EL (cell line): ENCODE data around the gene ILK.
A peak's percentile ranks its signal among the peaks of the same experiment; 100 is the strongest.

Source experiments
- DNase-seq: peaks from one replicate; pipeline ENCODE4 v3.0.0-alpha.2; 2016

Gene ILK

DNA sequence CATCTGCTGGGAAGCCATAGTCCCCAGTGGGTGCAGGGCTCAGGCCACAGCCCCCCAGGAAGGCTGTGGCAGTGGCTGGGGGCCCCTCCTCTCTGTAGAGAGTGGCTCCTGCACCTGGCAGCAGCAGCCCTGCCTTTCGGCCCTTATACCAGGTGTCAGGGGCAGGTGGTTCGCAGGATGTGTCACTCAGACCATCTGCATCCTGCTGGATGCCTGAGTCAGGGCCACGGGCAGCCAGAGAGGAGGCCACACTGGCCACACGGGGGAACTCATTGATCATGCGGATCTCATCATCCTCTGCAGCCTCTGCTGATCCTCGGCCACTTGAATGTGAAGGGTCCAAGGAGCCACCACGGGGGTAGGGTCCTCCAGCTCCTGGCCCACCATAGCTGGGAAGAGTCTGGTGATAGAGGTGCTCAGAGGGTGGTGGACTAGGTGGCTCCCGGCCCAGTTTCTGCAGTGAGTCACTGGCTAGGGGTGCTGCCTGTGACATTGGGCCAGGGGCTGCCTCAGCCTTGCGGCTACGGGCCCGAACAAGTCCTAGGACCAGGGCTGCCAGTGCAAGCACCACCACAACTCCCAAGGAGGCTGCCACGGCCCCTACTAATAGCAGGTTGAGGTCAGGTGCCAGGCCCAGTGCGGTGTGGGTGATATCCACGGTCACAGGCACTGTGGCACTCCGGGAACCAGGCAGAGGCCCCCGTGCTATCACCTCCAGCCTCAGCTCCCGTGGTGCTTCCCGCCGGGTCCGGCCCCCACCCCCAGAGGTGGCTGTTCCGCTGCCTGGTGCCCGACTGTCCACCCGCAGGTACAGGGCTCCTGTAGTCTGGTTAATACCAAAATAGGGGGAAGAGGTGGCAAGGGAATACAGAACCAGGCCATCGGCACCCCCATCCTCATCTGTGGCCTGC, 18.9 kb downstream of the ILK start:
- DNase-seq = no peak

DNA sequence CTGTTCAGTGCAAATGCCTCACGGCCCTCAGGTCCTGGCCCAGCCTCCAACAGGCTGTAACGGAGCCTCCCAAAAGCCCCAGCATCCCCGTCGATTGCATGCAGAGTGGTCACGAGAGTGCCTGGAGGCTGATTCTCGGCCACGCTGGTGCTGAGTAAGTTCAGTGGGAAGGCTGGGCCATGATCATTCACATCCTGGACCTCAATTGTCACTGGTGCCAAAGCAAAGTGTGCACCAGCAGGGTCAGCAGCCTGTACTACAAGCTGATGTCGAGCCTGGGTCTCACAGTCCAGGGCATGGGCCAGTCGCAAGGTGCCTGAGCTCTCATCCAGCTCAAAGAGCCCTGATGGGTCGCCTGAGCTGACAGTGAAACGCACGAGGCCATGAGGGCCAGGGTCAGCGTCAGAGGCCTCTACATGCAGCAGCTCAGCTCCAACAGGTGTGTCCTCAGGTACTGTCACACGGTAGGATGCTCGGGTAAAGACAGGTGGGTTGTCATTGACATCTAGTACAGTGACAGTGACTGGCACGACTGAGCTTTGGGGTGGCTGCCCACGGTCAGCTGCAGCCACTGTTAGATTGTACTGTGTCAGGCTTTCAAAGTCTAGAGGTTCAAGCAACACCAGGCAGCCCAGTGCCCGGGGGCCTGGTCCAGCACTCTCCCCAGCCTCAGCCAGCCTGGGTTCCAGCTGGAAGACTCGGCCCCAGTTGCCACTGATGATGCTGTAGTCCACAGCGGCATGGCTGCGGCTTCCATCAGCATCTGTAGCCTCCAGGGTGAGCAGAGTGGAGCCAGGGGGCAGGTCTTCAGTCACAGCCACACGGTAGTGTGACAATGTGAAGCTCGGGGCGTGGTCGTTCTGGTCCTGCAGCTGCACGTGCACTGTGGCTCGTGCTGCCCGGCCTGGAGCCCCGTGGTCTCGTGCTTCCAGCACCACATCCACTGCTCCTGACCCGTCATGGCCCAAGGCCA, 20.1 kb downstream of the ILK start:
- DNase-seq = no peak

DNA sequence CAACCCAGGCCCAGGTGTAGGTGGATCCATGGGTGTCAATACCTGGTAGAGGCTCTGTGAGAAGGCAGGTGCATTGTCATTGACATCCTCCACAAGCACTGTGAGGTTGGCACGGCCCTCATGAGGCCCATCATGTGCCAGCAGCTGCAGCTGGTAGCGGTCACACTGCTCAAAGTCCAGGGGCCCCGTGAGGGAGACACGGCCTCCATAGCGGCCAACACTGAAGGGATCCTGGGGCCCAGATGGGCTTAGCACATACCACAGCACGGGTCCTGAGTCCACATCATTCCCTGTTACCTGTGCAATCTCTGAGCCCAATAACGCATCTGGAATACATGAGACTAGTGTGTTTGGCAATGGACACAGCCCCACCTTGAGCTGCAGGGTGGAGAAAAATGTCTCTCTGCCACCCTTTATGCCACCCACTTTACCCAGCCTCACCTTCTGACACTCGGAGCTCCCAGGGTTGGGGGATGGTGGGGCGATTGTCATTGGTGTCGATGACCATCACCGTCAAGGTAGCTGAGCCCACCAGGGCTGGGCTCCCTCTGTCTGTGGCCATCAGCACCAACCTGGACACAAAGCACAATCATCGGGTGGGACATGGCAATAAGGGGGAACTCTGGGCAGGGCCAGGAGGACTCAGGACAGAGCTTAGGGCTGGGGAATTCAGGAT, 21.7 kb downstream of the ILK start:
- no peak for DNase-seq

GRCh38 chr11:6625832-6626420, 22.4 kb downstream of the ILK start:
- DNase-seq = no peak

DNA sequence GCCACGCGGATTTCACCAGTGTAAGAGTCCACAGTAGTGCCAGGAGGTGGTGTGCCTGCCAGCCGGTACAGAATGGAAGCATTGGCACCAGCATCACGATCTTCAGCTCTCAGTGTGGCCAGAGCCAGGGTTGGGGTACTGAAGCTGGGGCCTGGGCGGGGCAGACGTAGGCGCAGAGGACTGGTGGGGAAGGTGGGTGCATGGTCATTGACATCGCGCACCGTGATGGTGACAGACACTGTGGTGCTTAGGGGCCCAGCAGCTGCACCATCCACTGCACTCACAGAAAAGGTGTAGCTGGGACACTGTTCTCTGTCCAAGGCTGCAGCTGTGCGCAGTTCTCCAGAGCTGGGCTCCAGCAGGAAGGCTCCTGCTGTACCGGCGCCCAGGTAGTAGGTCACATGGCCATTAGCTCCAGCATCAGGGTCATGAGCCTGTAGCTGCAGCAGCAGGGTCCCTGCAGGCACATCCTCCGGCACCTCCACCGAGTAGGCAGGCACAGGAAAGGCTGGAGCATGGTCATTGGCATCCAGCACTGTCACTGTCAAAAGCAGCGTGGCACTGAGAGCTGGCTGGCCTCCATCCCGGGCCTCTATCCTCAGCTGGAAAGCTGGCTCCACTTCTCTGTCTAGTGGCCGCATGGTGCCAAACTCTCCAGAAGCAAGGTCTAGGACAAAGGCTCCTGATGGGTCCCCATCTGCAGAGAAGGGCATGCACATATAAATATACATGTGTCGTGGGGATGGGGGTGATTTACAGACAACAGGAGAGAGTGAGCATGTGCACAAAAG, 23.6 kb downstream of the ILK start:
- no peak for DNase-seq

DNA sequence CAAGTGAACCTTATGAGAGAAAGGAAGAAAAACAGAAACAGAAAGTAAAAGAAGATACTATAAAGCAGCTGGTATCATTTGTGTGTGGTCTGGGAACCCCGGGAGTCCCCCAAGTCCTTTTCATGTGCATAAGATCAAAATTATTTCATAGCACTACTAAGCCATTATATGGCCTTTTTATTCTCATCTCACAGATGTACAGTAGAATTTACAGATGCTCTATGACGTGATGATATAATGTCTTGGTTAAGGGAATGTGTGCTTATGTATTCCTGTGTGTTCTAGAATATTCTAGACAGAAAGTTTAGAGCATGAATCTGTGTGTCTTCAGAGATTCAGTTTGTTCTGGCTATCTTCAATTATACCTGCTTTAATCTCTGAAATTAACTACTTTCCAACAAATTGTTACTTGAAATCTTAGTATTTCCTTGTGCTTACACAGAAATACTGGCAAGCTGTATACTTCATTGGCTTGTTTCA, 24.2 kb downstream of the ILK start:
- no peak for DNase-seq

GRCh38 chr11:6628526-6628925, 25.0 kb downstream of the ILK start:
- no peak for DNase-seq

- no peak for DNase-seq
These were observed 26.0 kb downstream of the ILK start for GRCh38 chr11:6629573-6629891.

GRCh38 chr11:6629892-6630631, 26.5 kb downstream of the ILK start:
- DNase-seq = no peak

GRCh38 chr11:6630632-6631291, 27.2 kb downstream of the ILK start:
- DNase-seq = no peak

DNA sequence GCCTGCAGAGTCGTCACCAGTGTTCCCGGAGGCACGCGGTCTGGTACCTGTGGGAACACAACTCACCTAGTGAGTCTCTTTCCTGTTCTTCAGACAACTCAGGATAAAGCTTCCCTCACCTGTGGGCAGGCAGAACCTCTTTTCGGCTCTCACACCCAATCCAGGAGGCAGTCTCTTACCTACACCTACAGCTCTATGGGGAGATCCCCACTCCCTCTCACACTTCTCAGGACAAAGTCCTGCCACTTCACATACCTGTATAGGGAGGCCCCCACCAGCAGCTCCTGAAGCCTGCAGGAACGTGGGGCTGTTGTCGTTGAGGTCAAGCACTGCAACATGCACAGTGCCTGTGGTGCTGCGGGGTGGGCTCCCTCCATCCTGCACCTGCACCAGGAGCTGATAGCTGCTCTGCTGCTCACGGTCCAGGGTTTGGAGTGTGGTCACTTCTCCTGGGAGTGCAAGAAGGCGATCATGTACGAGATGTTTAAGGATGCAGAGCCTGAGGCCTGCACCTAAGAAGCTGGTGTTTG, 27.9 kb downstream of the ILK start:
- no peak for DNase-seq

GRCh38 chr11:6632116-6633073, 28.8 kb downstream of the ILK start:
- DNase-seq = no peak

DNA sequence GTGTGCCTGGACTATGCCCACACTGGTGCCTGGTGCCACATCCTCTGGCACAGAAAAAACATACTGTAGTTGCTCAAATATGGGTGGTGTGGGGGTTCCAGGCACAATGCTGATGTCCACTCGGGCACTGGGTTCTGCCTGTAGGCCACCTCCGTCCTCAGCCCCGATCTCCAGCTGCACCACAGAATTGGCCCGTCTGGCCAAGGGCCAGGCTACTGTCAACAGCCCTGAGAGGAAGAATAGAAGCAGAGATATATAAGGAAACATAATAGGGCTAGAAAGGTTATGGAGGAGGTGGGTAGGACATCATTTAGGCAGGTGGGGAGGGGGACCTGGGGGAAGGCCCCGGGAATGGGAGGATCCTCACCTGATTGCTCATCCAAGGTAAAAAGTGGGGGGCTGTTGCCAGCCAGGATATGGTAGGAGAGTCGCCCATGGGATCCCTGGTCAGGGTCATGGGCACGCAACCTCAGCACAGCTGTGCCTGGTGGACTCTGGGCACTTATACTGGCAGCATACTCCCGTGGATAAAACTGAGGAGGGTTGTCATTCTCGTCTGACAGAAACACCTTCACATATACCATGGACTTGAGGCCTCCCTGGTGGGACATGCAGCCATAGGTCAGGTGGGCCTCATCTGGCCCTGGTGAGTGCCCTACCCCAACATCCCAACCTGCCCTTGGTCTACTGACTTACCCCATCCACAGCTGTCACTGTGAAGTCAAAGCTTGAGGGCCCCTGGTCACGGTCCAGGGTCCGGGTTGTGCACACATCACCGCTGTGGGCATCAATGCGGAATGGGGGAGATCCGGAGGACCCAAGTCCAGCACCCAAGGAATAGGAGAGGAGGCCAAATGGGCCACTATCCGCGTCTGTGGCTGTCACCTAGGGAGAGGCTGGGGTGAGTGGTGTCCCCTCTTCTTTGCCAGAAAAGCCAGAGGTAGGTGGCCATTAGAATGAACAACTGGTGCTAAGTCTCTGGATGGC, 30.1 kb downstream of the ILK start:
- DNase-seq = no peak

DNA sequence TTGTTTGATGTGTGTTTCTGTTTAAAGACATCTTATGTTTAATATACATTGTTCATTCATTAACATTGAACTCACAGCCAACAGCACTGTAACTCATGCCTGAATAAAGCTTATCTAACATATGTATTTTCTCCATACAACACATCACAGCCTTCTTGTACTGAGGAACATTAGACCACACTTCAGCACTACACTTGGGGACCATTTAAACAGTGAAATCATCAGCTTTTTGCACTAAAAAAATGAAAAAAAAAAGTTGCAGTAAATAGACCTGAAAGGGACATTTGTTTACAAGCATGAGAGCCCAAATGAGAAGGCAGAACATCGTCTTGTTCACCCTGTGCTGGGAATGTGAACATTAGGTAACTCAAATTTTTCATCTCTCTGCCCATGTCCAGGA, 31.0 kb downstream of the ILK start:
- no peak for DNase-seq

GRCh38 chr11:6635082-6635932, 31.7 kb downstream of the ILK start:
- peak; percentile 86 for DNase-seq

GRCh38 chr11:6636480-6636879, 32.9 kb downstream of the ILK start:
- no peak for DNase-seq

GRCh38 chr11:6637871-6638270, 34.3 kb downstream of the ILK start:
- peak; percentile 96 for DNase-seq
